Uterus (tissue), 2 donors: ENCODE measurements around the gene PBXIP1.

Experiments used
- CTCF ChIP-seq, 4 experiments: fragments of 200-600 bp in 2 of 4; fragments of 450-650 bp in 2 of 4; sonication (generic) in 2 of 4; IDR thresholded peaks; one replicate each; pipeline ENCODE4 v1.5.1; 2016 to 2019; ENCODE audit warnings: antibody characterized with exemption in 4 of 4, mild to moderate bottlenecking in 2 of 4, moderate library complexity in 1 of 4
- POLR2A ChIP-seq, 2 donors: fragments of 450-650 bp; IDR thresholded peaks; one replicate each; pipeline ENCODE4 v1.6.1; 2016; ENCODE audit warnings: antibody characterized with exemption in 2 of 2, mild to moderate bottlenecking in 1 of 2, moderate library complexity in 1 of 2

GRCh38 chr1:154967331-154967950 lies 11.5 kb upstream of the PBXIP1 start:
- TF ChIP-seq CTCF (IDR thresholded peaks at IDR 0.05) (no peak), POLR2A (IDR thresholded peaks at IDR 0.05) (no peak)
